ENCODE data around the gene RASGRP1.

The RASGRP1 gene

GRCh38 chr15:38504680-38505467 is 59.7 kb downstream of the RASGRP1 start:
- H3K9me3 ChIP-seq (ENCODE audit: low read length): no peaks in the 10 kb centered on the region

GRCh38 chr15:38503496-38503895 is 61.1 kb downstream of the RASGRP1 start:
- H3K4me1 ChIP-seq (ENCODE audit: insufficient read depth, low read length, severe bottlenecking): no peaks in the 10 kb centered on the region
- peaks cover 75% of the 10 kb centered on the region for H3K36me3 ChIP-seq (ENCODE audit: insufficient read depth, low read length)
- H3K27me3 ChIP-seq (ENCODE audit: insufficient read depth, low read length): no peaks in the 10 kb centered on the region
- no peaks in the 10 kb centered on the region for H3F3A ChIP-seq (ENCODE audit: insufficient read depth, low read length)
- no peaks in the 10 kb centered on the region for H3K79me2 ChIP-seq (ENCODE audit: insufficient read depth, low read length)
- H3K9me2 ChIP-seq (ENCODE audit: low read depth, low read length): no peaks in the 10 kb centered on the region
- TF ChIP-seq CTCF (IDR thresholded peaks at IDR 0.05; ENCODE audit: low read length) (no peak), EZH2 (IDR thresholded peaks at IDR 0.05; ENCODE audit: borderline replicate concordance, low read length) (no peak)
- no peak overlapping the region for H3K4me3 ChIP-seq (ENCODE audit: low read depth, low read length, poor library complexity, severe bottlenecking)
- H3K4me2 ChIP-seq (ENCODE audit: low read length): no peak overlapping the region
- no peak overlapping the region for H3K9ac ChIP-seq (ENCODE audit: low read length)
- H4K20me1 ChIP-seq (ENCODE audit: insufficient read depth, low read length): no peaks in the 10 kb centered on the region
- no peaks in the 10 kb centered on the region for H3K9me3 ChIP-seq (ENCODE audit: low read length)
- H3K27ac ChIP-seq (ENCODE audit: low read depth, low read length, poor library complexity, severe bottlenecking): no peak overlapping the region
- no peak overlapping the region for H2AFZ ChIP-seq (ENCODE audit: low read length)

More at GRCh38 chr15:38504680-38505467, 59.7 kb downstream of the RASGRP1 start:
- no peaks in the 10 kb centered on the region for H3K79me2 ChIP-seq (ENCODE audit: insufficient read depth, low read length)
- H2AFZ ChIP-seq (ENCODE audit: low read length): no peak overlapping the region
- H3F3A ChIP-seq (ENCODE audit: insufficient read depth, low read length): no peaks in the 10 kb centered on the region
- no peaks in the 10 kb centered on the region for H4K20me1 ChIP-seq (ENCODE audit: insufficient read depth, low read length)
- no peaks in the 10 kb centered on the region for H3K4me1 ChIP-seq (ENCODE audit: insufficient read depth, low read length, severe bottlenecking)
- no peaks in the 10 kb centered on the region for H3K9me2 ChIP-seq (ENCODE audit: low read depth, low read length)
- no peak overlapping the region for H3K9ac ChIP-seq (ENCODE audit: low read length)
- H3K27me3 ChIP-seq (ENCODE audit: insufficient read depth, low read length): no peaks in the 10 kb centered on the region
- no peak overlapping the region for H3K4me3 ChIP-seq (ENCODE audit: low read depth, low read length, poor library complexity, severe bottlenecking)
- H3K27ac ChIP-seq (ENCODE audit: low read depth, low read length, poor library complexity, severe bottlenecking): no peak overlapping the region
- peaks cover 64% of the 10 kb centered on the region for H3K36me3 ChIP-seq (ENCODE audit: insufficient read depth, low read length)
- no peak overlapping the region for H3K4me2 ChIP-seq (ENCODE audit: low read length)
- TF ChIP-seq CTCF (IDR thresholded peaks at IDR 0.05; ENCODE audit: low read length): no peak
- no peak for TF ChIP-seq EZH2 (IDR thresholded peaks at IDR 0.05; ENCODE audit: borderline replicate concordance, low read length)

- Histone ChIP-seq H3K9me3 (ENCODE audit: low read length) (no peaks in the 10 kb centered on the region), H3K4me2 (ENCODE audit: low read length) (no peak overlapping the region), H3F3A (ENCODE audit: insufficient read depth, low read length) (no peaks in the 10 kb centered on the region), H3K9ac (ENCODE audit: low read length) (no peak overlapping the region), H3K79me2 (ENCODE audit: insufficient read depth, low read length) (no peaks in the 10 kb centered on the region), H4K20me1 (ENCODE audit: insufficient read depth, low read length) (no peaks in the 10 kb centered on the region), H3K27me3 (ENCODE audit: insufficient read depth, low read length) (no peaks in the 10 kb centered on the region), H3K4me1 (ENCODE audit: insufficient read depth, low read length, severe bottlenecking) (no peaks in the 10 kb centered on the region), H3K27ac (ENCODE audit: low read depth, low read length, poor library complexity, severe bottlenecking) (no peak overlapping the region), H3K4me3 (ENCODE audit: low read depth, low read length, poor library complexity, severe bottlenecking) (no peak overlapping the region), H3K36me3 (ENCODE audit: insufficient read depth, low read length) (peaks cover 57% of the 10 kb centered on the region), H3K9me2 (ENCODE audit: low read depth, low read length) (no peaks in the 10 kb centered on the region), H2AFZ (ENCODE audit: low read length) (no peak overlapping the region)
- no peak for TF ChIP-seq EZH2 (IDR thresholded peaks at IDR 0.05; ENCODE audit: borderline replicate concordance, low read length)
- TF ChIP-seq CTCF (IDR thresholded peaks at IDR 0.05; ENCODE audit: low read length): no peak
Observed at GRCh38 chr15:38499651-38500050, 65.0 kb downstream of the RASGRP1 start.
